ENCODE data around the gene MED10. TPM values are rescaled to one million over a fixed set of nuclear protein-coding genes. Genes with fewer than 3 reads are reported as not detected.
A peak's percentile ranks its signal among the peaks of the same experiment; 100 is the strongest.

Gene MED10
- total RNA-seq, 2 experiments from 2014 or later: 48.5 to 48.8 TPM

DNA sequence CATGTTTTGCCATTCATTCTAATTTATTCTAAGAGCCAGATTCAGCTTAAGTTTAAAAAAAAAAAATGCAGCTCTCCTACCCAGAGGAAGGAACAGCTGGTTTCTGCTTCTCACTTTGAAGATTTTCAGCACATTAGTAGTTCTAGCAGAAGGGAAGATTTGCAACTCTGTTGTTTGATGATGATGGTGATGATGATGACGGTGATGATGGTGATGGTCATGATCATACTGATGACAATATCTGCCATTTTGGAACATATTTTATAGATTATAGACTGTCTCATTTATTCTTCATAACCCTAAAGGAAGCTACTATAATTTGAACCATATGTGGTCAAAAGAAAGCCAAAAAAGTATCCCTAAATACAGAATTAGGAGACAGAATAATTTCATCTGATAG is 7.9 kb upstream of the MED10 start:
- ChIA-PET CTCF (interaction anchor here (1.4 kb wide), 1 partner anchor 360 kb away, joined by 3 read pairs; no protein-coding TSS in a partner anchor), POLR2A (interaction anchor here (1.3 kb wide), 1 partner anchor 9 kb away, joined by 4 read pairs; no protein-coding TSS in a partner anchor)
- intact Hi-C loops (cut with micrococcal nuclease): no loop called here
- H3K9me3 Mint-ChIP-seq: no peaks in the 10 kb centered on the region
- no peak for DNase-seq
- H3K27ac Mint-ChIP-seq: no peak overlapping the region
- TF ChIP-seq, protein P1, sequence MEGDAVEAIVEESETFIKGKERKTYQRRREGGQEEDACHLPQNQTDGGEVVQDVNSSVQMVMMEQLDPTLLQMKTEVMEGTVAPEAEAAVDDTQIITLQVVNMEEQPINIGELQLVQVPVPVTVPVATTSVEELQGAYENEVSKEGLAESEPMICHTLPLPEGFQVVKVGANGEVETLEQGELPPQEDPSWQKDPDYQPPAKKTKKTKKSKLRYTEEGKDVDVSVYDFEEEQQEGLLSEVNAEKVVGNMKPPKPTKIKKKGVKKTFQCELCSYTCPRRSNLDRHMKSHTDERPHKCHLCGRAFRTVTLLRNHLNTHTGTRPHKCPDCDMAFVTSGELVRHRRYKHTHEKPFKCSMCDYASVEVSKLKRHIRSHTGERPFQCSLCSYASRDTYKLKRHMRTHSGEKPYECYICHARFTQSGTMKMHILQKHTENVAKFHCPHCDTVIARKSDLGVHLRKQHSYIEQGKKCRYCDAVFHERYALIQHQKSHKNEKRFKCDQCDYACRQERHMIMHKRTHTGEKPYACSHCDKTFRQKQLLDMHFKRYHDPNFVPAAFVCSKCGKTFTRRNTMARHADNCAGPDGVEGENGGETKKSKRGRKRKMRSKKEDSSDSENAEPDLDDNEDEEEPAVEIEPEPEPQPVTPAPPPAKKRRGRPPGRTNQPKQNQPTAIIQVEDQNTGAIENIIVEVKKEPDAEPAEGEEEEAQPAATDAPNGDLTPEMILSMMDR (IDR thresholded peaks at IDR 0.05): no peak
- H3K4me3 Mint-ChIP-seq: no peak overlapping the region
- H3K27me3 Mint-ChIP-seq: peaks cover 15% of the 10 kb centered on the region
- no peaks in the 10 kb centered on the region for H3K4me1 Mint-ChIP-seq (ENCODE audit: low read depth)
- no peaks in the 10 kb centered on the region for H3K36me3 Mint-ChIP-seq (ENCODE audit: low read depth)
- no peak for ATAC-seq

DNA sequence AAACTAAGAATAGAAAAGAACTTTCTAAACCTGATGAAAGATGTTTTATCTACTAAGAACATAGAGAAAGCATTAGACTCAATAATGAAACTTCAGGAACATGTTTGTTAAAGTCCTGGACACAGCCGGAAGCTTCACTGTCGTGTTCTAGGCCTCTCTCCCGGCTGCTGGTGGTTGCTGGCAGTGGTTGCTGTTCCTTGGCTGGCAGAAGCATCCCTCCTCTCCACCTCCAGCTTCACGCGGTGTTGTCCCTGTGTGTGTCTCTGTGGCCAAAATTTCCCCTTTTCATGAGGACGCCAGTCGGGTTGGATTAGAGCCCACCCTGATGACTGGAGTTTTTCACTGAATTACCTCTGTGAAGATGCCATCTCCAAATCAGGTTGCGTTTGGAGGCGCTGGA is 6.5 kb upstream of the MED10 start:
- intact Hi-C loops (cut with micrococcal nuclease): no loop called here
- POLR2A ChIA-PET: interaction anchor here (0.6 kb wide), 1 partner anchor 348 kb away, joined by 3 read pairs; no protein-coding TSS in a partner anchor
- ATAC-seq: no peak
- CTCF ChIA-PET: no interaction called here
- H3K36me3 Mint-ChIP-seq (ENCODE audit: low read depth): no peaks in the 10 kb centered on the region
- no peaks in the 10 kb centered on the region for H3K9me3 Mint-ChIP-seq
- no peaks in the 10 kb centered on the region for H3K4me1 Mint-ChIP-seq (ENCODE audit: low read depth)
- H3K4me3 Mint-ChIP-seq: no peak overlapping the region
- DNase-seq: no peak
- H3K27ac Mint-ChIP-seq: no peak overlapping the region
- H3K27me3 Mint-ChIP-seq: peaks cover 11% of the 10 kb centered on the region
- TF ChIP-seq, protein P1 (IDR thresholded peaks at IDR 0.05): no peak

DNA sequence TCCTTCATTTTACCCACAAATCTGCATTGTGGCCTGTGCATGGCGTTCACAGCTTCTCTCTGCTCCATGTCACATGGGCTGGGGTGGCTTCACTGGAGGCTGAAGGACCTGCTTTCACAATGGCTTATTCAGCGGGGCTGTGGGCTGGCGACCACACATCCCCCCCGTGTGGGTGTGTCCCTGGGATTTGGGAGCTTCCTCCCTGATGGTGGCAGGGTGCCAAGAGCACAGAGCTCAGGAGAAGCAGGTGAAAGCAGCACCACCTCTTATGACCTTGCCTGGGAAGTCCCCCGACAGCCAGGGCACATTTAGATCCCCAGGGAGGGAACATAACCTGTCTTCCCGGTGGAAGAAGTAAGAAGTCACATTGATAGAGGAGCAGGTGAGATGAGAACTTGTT is 5.0 kb upstream of the MED10 start:
- ATAC-seq (no peak), DNase-seq (no peak)
- peaks cover 2% of the 10 kb centered on the region for H3K36me3 Mint-ChIP-seq (ENCODE audit: low read depth)
- H3K4me3 Mint-ChIP-seq: no peak overlapping the region
- intact Hi-C loops (cut with micrococcal nuclease): no loop called here
- H3K9me3 Mint-ChIP-seq: no peaks in the 10 kb centered on the region
- H3K4me1 Mint-ChIP-seq (ENCODE audit: low read depth): peaks cover 3% of the 10 kb centered on the region
- peaks cover 9% of the 10 kb centered on the region for H3K27me3 Mint-ChIP-seq
- POLR2A ChIA-PET: interaction anchor here (1.7 kb wide), 1 partner anchor 10 kb away, joined by 6 read pairs; no protein-coding TSS in a partner anchor
- CTCF ChIA-PET: no interaction called here
- TF ChIP-seq, protein P1 (IDR thresholded peaks at IDR 0.05): no peak
- H3K27ac Mint-ChIP-seq: no peak overlapping the region

DNA sequence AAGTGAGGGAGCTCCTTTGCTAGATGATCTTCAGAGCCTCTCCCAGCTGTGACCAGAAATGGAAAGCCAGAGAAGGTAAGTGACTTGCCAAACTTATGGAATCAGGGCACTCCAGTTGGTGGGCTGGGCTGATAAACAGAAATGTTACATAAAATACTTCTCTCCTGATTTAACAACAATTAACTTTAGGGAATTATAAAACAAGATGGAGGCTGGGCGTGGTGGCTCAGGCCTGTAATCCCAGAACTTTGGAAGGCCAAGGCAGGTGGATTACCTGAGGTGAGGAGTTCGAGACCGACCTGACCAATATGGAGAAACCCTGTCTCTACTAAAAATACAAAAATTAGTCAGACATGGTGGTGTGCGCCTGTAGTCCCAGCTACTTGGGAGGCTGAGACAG is 899 bp upstream of the MED10 start:
- H3K4me3 Mint-ChIP-seq: peak overlapping the region; percentile 99
- H3K36me3 Mint-ChIP-seq (ENCODE audit: low read depth): peaks cover 34% of the 10 kb centered on the region
- ChIA-PET CTCF (no interaction called here), POLR2A (interaction anchor here (1.0 kb wide), 1 partner anchor 24 kb away, joined by 4 read pairs; no protein-coding TSS in a partner anchor)
- H3K27me3 Mint-ChIP-seq: peaks cover 4% of the 10 kb centered on the region
- ATAC-seq: no peak
- H3K27ac Mint-ChIP-seq: peak overlapping the region; percentile 98
- intact Hi-C loops (cut with micrococcal nuclease): no loop called here
- DNase-seq: no peak
- H3K4me1 Mint-ChIP-seq (ENCODE audit: low read depth): peaks cover 27% of the 10 kb centered on the region
- TF ChIP-seq, protein P1 (IDR thresholded peaks at IDR 0.05): no peak
- H3K9me3 Mint-ChIP-seq: no peaks in the 10 kb centered on the region

DNA sequence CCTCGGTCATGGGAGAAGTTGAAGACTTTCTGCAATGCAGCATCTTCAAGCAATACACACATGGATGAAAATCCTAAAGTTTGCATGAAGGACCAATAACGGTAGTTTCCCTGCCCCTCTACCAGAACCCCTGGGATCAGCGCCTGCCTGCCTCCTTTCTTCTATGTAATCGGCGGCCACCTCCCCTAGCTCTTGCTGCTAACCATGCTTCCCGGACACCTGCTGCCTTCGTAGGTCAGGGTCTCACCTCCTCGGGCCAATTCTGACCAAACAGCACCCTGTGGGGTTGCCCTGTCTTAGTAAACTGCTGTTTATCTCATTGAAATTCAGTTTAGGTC is 388 bp upstream of the MED10 start:
- Mint-ChIP-seq H3K27ac (peak overlapping the region; percentile 98), H3K4me1 (ENCODE audit: low read depth) (peaks cover 28% of the 10 kb centered on the region), H3K36me3 (ENCODE audit: low read depth) (peaks cover 38% of the 10 kb centered on the region), H3K27me3 (peaks cover 3% of the 10 kb centered on the region), H3K4me3 (peak overlapping the region; percentile 99), H3K9me3 (no peaks in the 10 kb centered on the region)
- peak; percentile 20 for ATAC-seq
- CTCF ChIA-PET: no interaction called here
- DNase-seq: no peak
- intact Hi-C loops (cut with micrococcal nuclease): no loop called here
- TF ChIP-seq, protein P1 (IDR thresholded peaks at IDR 0.05): no peak
- POLR2A ChIA-PET: interaction anchor here (0.6 to 1.2 kb wide), 4 partner anchors 10 to 285 kb away, joined by 3 to 4 read pairs (median 4); no protein-coding TSS in a partner anchor
